GM19025 (cell line): ENCODE results near the gene PKD1.

Experiments used
- ATAC-seq: cut with Tn5 transposase; IDR thresholded peaks from one replicate; pipeline ENCODE4 v1.9.1; 2021; ENCODE audit warnings: mild to moderate bottlenecking, low read depth, moderate library complexity; ENCODE audit not compliant: unreplicated experiment

The PKD1 gene

GRCh38 chr16:2057438-2057837, 78.3 kb downstream of the PKD1 start:
- ATAC-seq = no peak

- ATAC-seq = no peak
These were observed 78.9 kb downstream of the PKD1 start for GRCh38 chr16:2056681-2057407.

- no peak for ATAC-seq
These were observed 79.6 kb downstream of the PKD1 start for GRCh38 chr16:2056077-2056476.

GRCh38 chr16:2054543-2055245, 81.0 kb downstream of the PKD1 start:
- ATAC-seq = no peak

- no peak for ATAC-seq
These were observed 81.8 kb downstream of the PKD1 start for GRCh38 chr16:2053897-2054296.

GRCh38 chr16:2053211-2053610, 82.5 kb downstream of the PKD1 start:
- no peak for ATAC-seq

- no peak for ATAC-seq
These were observed 87.6 kb downstream of the PKD1 start for GRCh38 chr16:2048116-2048543.

GRCh38 chr16:2047330-2048115, 88.2 kb downstream of the PKD1 start, which contains the start of the genes NTHL1 and TSC2:
Gene NTHL1, minus strand, starts transcription at chr16:2047834. Its CDS starts 11 bp downstream, at chr16:2047823.
Gene TSC2, plus strand, starts transcription at chr16:2047985. Its CDS starts 631 bp downstream, at chr16:2048616.
- peak; percentile 90 for ATAC-seq

GRCh38 chr16:2046893-2047329, 88.8 kb downstream of the PKD1 start:
- no peak for ATAC-seq

GRCh38 chr16:2045965-2046892, 89.5 kb downstream of the PKD1 start:
- no peak for ATAC-seq

- ATAC-seq = no peak
These were observed 91.2 kb downstream of the PKD1 start for GRCh38 chr16:2044541-2044940.

GRCh38 chr16:2043667-2044451, 91.8 kb downstream of the PKD1 start:
- no peak for ATAC-seq

- no peak for ATAC-seq
These were observed 92.6 kb downstream of the PKD1 start for GRCh38 chr16:2042986-2043666.

- ATAC-seq = no peak
These were observed 93.3 kb downstream of the PKD1 start for GRCh38 chr16:2042171-2042985.

- no peak for ATAC-seq
These were observed 94.7 kb downstream of the PKD1 start for GRCh38 chr16:2040787-2041522.

GRCh38 chr16:2040041-2040786, 95.5 kb downstream of the PKD1 start:
- ATAC-seq = no peak
